ENCODE measurements around the gene SAMMSON. TPM values are rescaled to one million over a fixed set of nuclear protein-coding genes. Genes with fewer than 3 reads are reported as not detected.

SAMMSON gene
- total and polyA plus RNA-seq, 4 donors = not detected

GRCh38 chr3:70112751-70113150, 113.2 kb downstream of the SAMMSON start:
- no peaks in the 10 kb centered on the region for H3K36me3 ChIP-seq (ENCODE audit: control insufficient read depth in 4 of 4, insufficient read depth in 3 of 4, low read depth in 1 of 4, low read length in 3 of 4)
- 60% methylated on average over 3 of the region's 3 CpGs for WGBS
- H3K4me1 ChIP-seq (ENCODE audit: control insufficient read depth in 4 of 4, insufficient read depth in 4 of 4, low read length in 3 of 4) = no peaks in the 10 kb centered on the region
- H3K27ac ChIP-seq (ENCODE audit: low read depth in 1 of 2, low read length in 2 of 2) = no peak overlapping the region
- peaks cover 0 to 9% (median 0%) of the 10 kb centered on the region in 4 donors for H3K27me3 ChIP-seq (ENCODE audit: control insufficient read depth in 4 of 4, insufficient read depth in 4 of 4, low read length in 3 of 4)
- no peak for DNase-seq (ENCODE audit: low spot score)
- TF ChIP-seq ZBTB33 (IDR thresholded peaks at IDR 0.05) (no peak), RAD21 (IDR thresholded peaks at IDR 0.05) (no peak), GABPA (IDR thresholded peaks at IDR 0.05 in 1 of 2, conservative IDR thresholded peaks at IDR 0.05 in 1 of 2) (no peak), RXRA (IDR thresholded peaks at IDR 0.05) (no peak), MAX (IDR thresholded peaks at IDR 0.05) (no peak), EGR1 (IDR thresholded peaks at IDR 0.05; ENCODE audit: low read depth in 2 of 2) (no peak), FOXA2 (IDR thresholded peaks at IDR 0.05) (no peak), NR2F2 (IDR thresholded peaks at IDR 0.05) (no peak), HNF4G (IDR thresholded peaks at IDR 0.05) (no peak), YY1 (IDR thresholded peaks at IDR 0.05) (no peak), TAF1 (conservative IDR thresholded peaks at IDR 0.05) (no peak), SP1 (IDR thresholded peaks at IDR 0.05) (no peak), ATF3 (IDR thresholded peaks at IDR 0.05) (no peak), HNF4A (conservative IDR thresholded peaks at IDR 0.05) (no peak), CTCF (IDR thresholded peaks at IDR 0.05; ENCODE audit: low read depth, low read length, missing input control) (no peak)
- H3K9me3 ChIP-seq (ENCODE audit: control insufficient read depth in 4 of 4, low read length in 3 of 4) = no peaks in the 10 kb centered on the region
- no peak overlapping the region for H3K9ac ChIP-seq (ENCODE audit: low read depth in 1 of 2, low read length in 2 of 2)
- no peak overlapping the region for H3K4me3 ChIP-seq (ENCODE audit: low read depth in 1 of 3, low read length in 3 of 3)

- DNase-seq (ENCODE audit: low spot score) = no peak
- WGBS = 49% methylated on average over 1 of the region's 1 CpG
- Histone ChIP-seq H3K4me1 (ENCODE audit: control insufficient read depth in 4 of 4, insufficient read depth in 4 of 4, low read length in 3 of 4) (no peaks in the 10 kb centered on the region), H3K4me3 (ENCODE audit: low read depth in 1 of 3, low read length in 3 of 3) (no peak overlapping the region), H3K9ac (ENCODE audit: low read depth in 1 of 2, low read length in 2 of 2) (no peak overlapping the region), H3K27ac (ENCODE audit: low read depth in 1 of 2, low read length in 2 of 2) (no peak overlapping the region), H3K27me3 (ENCODE audit: control insufficient read depth in 4 of 4, insufficient read depth in 4 of 4, low read length in 3 of 4) (peaks cover 0 to 5% (median 0%) of the 10 kb centered on the region in 4 donors), H3K36me3 (ENCODE audit: control insufficient read depth in 4 of 4, insufficient read depth in 3 of 4, low read depth in 1 of 4, low read length in 3 of 4) (no peaks in the 10 kb centered on the region), H3K9me3 (ENCODE audit: control insufficient read depth in 4 of 4, low read length in 3 of 4) (no peaks in the 10 kb centered on the region)
- TF ChIP-seq FOXA2 (IDR thresholded peaks at IDR 0.05) = no peak
- no peak for TF ChIP-seq EGR1 (IDR thresholded peaks at IDR 0.05; ENCODE audit: low read depth in 2 of 2)
- TF ChIP-seq RAD21 (IDR thresholded peaks at IDR 0.05) = no peak
- TF ChIP-seq NR2F2 (IDR thresholded peaks at IDR 0.05) = no peak
- no peak for TF ChIP-seq JUND (IDR thresholded peaks at IDR 0.05)
- no peak for TF ChIP-seq ZBTB33 (IDR thresholded peaks at IDR 0.05)
Observed at GRCh38 chr3:70114431-70114830, 114.9 kb downstream of the SAMMSON start.

All from liver (tissue), 9 donors.